Measurements from ENCODE around the gene MCU. TPM values are rescaled to one million over a fixed set of nuclear protein-coding genes. Genes with fewer than 3 reads are reported as not detected.
"Not testable (repeated sequence)": the region's sequence is repeated elsewhere in the genome, so short reads cannot be mapped to it uniquely, and the experiment has no call there.

MCU gene
- total RNA-seq, 1 donor from 2014 or later = 21.7 TPM

DNA sequence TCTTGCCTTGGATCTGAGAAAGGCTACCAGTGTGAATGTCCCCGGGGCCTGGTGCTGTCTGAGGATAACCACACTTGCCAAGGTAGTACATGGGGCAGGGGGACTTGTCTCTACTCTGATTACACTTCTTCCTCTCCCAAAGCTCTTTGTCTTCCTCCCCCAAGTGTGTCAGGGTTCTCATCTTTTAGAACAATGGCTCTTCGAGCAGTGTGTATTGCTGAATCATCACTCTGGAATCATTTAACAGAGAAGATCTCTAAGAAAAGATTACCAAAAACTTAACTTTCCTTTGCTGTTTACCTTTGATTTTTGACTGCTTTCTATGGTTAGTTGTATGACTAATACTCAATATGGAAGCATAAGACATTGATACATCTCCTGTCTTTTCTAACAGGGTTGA lies 219.8 kb downstream of the MCU start:
- Mint-ChIP-seq H3K9me3 (peaks cover 3% of the 10 kb centered on the region), H3K27ac (ENCODE audit: unreplicated experiment) (no peak overlapping the region), H3K4me3 (no peak overlapping the region), H3K4me1 (no peaks in the 10 kb centered on the region), H3K36me3 (ENCODE audit: low read depth) (no peaks in the 10 kb centered on the region), H3K27me3 (ENCODE audit: low read depth) (no peaks in the 10 kb centered on the region)
- TF ChIP-seq, protein P1, sequence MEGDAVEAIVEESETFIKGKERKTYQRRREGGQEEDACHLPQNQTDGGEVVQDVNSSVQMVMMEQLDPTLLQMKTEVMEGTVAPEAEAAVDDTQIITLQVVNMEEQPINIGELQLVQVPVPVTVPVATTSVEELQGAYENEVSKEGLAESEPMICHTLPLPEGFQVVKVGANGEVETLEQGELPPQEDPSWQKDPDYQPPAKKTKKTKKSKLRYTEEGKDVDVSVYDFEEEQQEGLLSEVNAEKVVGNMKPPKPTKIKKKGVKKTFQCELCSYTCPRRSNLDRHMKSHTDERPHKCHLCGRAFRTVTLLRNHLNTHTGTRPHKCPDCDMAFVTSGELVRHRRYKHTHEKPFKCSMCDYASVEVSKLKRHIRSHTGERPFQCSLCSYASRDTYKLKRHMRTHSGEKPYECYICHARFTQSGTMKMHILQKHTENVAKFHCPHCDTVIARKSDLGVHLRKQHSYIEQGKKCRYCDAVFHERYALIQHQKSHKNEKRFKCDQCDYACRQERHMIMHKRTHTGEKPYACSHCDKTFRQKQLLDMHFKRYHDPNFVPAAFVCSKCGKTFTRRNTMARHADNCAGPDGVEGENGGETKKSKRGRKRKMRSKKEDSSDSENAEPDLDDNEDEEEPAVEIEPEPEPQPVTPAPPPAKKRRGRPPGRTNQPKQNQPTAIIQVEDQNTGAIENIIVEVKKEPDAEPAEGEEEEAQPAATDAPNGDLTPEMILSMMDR (conservative IDR thresholded peaks at IDR 0.05) = no peak
- no peak for DNase-seq (ENCODE audit: low read depth, low spot score)

DNA sequence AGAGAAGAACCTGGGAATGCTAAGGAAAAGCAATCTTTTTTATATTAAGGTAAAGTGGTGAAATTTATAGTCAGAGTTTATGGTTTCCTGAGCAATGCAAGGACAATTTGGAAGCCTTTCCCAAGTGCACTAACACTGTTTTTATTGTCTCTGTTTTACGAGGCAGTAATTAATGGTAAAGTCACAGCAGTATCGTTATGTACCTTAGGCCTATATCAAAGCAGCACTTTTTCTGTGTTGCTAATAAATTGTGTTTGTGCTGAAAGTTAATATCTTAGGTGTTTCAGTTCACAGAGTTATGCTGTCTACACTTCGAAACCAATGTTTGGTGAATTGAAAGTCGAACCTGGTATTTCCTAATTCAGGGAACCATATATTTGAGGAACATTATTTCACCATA lies 220.8 kb downstream of the MCU start:
- H3K27ac Mint-ChIP-seq (ENCODE audit: unreplicated experiment) = no peak overlapping the region
- H3K9me3 Mint-ChIP-seq = peaks cover 3% of the 10 kb centered on the region
- H3K4me1 Mint-ChIP-seq = no peaks in the 10 kb centered on the region
- no peaks in the 10 kb centered on the region for H3K36me3 Mint-ChIP-seq (ENCODE audit: low read depth)
- no peak for DNase-seq (ENCODE audit: low read depth, low spot score)
- TF ChIP-seq, protein P1 (conservative IDR thresholded peaks at IDR 0.05) = no peak
- no peak overlapping the region for H3K4me3 Mint-ChIP-seq
- H3K27me3 Mint-ChIP-seq (ENCODE audit: low read depth) = no peaks in the 10 kb centered on the region

DNA sequence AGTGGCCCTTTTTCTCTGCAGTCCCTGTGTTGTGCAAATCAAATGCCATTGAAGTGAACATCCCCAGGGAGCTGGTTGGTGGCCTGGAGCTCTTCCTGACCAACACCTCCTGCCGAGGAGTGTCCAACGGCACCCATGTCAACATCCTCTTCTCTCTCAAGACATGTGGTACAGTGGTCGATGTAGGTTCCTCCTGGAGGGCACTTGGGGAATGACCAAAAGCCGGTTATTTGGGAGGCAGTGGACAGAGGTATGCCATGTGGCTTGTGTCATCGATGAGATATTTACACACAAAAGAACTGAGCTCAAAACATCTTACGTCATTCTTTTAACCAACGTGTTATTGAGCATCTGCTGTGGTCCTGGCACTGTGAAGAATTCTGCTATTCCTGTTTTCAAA lies 221.3 kb downstream of the MCU start:
- TF ChIP-seq, protein P1 (conservative IDR thresholded peaks at IDR 0.05) = no peak
- Mint-ChIP-seq H3K4me1 (no peaks in the 10 kb centered on the region), H3K27ac (ENCODE audit: unreplicated experiment) (no peak overlapping the region), H3K27me3 (ENCODE audit: low read depth) (no peaks in the 10 kb centered on the region), H3K36me3 (ENCODE audit: low read depth) (no peaks in the 10 kb centered on the region), H3K9me3 (peaks cover 3% of the 10 kb centered on the region), H3K4me3 (no peak overlapping the region)
- DNase-seq (ENCODE audit: low read depth, low spot score) = no peak

DNA sequence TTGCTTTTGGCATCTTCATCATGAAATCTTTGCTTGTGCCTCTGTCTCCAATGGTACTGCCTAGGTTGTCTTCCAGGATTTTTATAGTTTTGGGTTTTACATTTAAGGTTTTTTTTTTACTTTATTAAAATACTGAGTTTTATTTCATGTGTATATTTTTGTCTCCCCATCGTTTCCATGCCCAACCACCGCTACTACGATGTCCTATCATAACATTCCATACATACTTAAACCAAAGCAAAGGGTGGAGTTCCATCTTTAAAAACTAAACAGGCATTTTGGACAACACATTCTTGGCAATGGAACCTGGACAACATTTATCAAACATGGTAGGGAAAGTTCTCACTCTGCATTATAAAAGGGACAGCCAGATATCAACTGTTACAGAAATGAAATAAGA lies 225.3 kb downstream of the MCU start:
- DNase-seq (ENCODE audit: low read depth, low spot score); H3K36me3 Mint-ChIP-seq (ENCODE audit: low read depth); H3K9me3 Mint-ChIP-seq; H3K27me3 Mint-ChIP-seq (ENCODE audit: low read depth); H3K4me1 Mint-ChIP-seq; H3K4me3 Mint-ChIP-seq; H3K27ac Mint-ChIP-seq (ENCODE audit: unreplicated experiment): not testable (repeated sequence)

DNA sequence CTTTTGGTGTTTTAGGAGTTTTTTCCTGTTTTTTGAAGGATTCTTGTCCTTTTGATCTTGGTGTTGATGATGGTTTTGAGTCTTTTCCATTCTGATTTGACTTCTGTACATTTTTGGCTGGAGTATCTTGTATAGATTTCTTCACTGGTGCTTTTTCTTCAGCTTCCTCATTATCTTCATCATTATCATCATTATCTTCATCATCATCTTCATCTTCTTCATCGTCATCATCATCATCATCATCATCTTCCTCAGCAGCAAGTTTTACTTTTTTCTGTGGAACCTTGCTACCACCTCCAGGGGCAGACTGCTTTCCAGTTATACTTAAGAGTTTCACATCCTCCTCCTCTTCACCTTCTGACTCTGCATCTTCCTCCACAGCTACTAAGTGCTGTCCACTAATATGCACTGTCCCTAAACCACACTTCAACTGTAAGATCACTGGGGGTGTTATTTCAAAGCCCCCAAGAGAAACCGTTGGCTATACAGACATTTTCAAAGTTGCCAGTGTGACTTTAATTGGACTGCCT lies 225.9 kb downstream of the MCU start:
- H3K4me3 Mint-ChIP-seq; DNase-seq (ENCODE audit: low read depth, low spot score); H3K4me1 Mint-ChIP-seq; H3K27ac Mint-ChIP-seq (ENCODE audit: unreplicated experiment); H3K27me3 Mint-ChIP-seq (ENCODE audit: low read depth); H3K9me3 Mint-ChIP-seq; H3K36me3 Mint-ChIP-seq (ENCODE audit: low read depth): not testable (repeated sequence)

DNA sequence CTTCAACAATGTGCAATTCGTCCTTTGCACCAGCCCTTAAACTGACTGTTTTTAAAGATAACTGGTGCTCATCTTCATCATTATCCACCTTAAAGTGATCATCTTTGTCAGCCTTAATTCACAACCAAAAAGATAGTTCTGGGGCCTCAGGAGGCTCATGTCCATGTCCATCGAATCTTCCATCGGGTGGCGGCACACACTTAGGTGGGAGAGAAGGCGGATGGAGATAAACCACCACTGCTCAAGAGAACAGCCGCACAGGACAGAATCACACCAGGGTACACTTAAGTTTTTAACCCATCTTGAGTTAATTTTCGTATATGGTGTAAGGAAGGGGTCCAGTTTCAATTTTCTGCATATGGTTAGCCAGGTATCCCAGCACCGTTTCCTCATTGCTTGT lies 226.4 kb downstream of the MCU start:
- no peak overlapping the region for H3K4me3 Mint-ChIP-seq
- no peaks in the 10 kb centered on the region for H3K4me1 Mint-ChIP-seq
- H3K9me3 Mint-ChIP-seq = peaks cover 8% of the 10 kb centered on the region
- peaks cover 10% of the 10 kb centered on the region for H3K36me3 Mint-ChIP-seq (ENCODE audit: low read depth)
- H3K27me3 Mint-ChIP-seq (ENCODE audit: low read depth) = peaks cover 5% of the 10 kb centered on the region
- H3K27ac Mint-ChIP-seq (ENCODE audit: unreplicated experiment) = no peak overlapping the region
- no peak for DNase-seq (ENCODE audit: low read depth, low spot score)
- TF ChIP-seq, protein P1 (conservative IDR thresholded peaks at IDR 0.05) = no peak

DNA sequence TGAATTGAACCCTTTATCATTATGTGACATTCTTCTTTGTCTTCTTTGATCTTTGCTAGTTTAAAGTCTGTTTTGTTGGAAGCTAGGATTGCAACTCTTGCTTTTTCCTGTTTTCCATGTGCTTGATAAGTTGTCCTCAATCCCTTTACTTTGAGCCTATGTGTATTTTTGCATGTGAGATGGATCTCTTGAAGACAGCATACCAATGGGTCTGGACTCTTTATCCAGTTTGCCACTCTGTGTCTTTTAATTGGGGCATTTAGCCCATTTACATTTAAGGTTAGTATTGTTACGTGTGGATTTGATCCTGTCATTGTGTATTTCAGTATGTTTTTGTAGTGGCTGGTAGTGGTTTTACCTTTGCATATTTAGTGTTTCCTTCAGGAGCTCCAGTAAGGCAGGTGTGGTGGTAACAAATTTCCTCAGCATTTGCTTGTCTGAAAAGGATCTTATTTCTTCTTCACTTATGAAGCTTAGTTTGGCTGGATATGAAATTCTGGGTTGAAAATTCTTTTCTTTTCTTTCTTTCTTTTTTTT lies 229.3 kb downstream of the MCU start:
- not testable (repeated sequence) for H3K27me3 Mint-ChIP-seq (ENCODE audit: low read depth); DNase-seq (ENCODE audit: low read depth, low spot score); H3K36me3 Mint-ChIP-seq (ENCODE audit: low read depth); H3K9me3 Mint-ChIP-seq; H3K27ac Mint-ChIP-seq (ENCODE audit: unreplicated experiment); H3K4me3 Mint-ChIP-seq; H3K4me1 Mint-ChIP-seq

All from neural crest cell (in vitro differentiated cells).